ENCODE data around the gene BCHE. TPM values are rescaled to one million over a fixed set of nuclear protein-coding genes. Genes with fewer than 3 reads are reported as not detected.

BCHE gene
- total and polyA plus RNA-seq, 2 donors (not counting 3 experiments of a cell fraction or from before 2014, with no cell fraction given), result 0.27 to 0.66 TPM

GRCh38 chr3:165796701-165797100 is 40.5 kb downstream of the BCHE start:
- Histone ChIP-seq H3K4me1 (ENCODE audit: control insufficient read depth, extremely low read depth, insufficient read depth, low read length) (no peaks in the 10 kb centered on the region), H3K79me2 (ENCODE audit: control insufficient read depth, insufficient read depth, low read length) (no peaks in the 10 kb centered on the region), H3K9ac (replicated peaks; ENCODE audit: extremely low read depth, insufficient read depth, low read length) (no peak overlapping the region), H4K20me1 (replicated peaks; ENCODE audit: control insufficient read depth, extremely low read depth, insufficient read depth, low read length) (no peaks in the 10 kb centered on the region), H3K9me3 (replicated peaks; ENCODE audit: control insufficient read depth, insufficient read depth, low read length) (no peaks in the 10 kb centered on the region), H3K9me1 (replicated peaks; ENCODE audit: control insufficient read depth, extremely low read depth, insufficient read depth, low read length) (no peaks in the 10 kb centered on the region), H3K36me3 (ENCODE audit: control insufficient read depth in 2 of 2, extremely low read depth in 1 of 2, insufficient read depth in 2 of 2, low read length in 2 of 2) (no peaks in the 10 kb centered on the region), H3K4me3 (replicated peaks in 1 of 3; ENCODE audit: insufficient read depth in 1 of 3, low read depth in 1 of 3, low read length in 3 of 3) (no peak overlapping the region), H2AFZ (ENCODE audit: low read depth, low read length) (no peak overlapping the region), H3K27ac (ENCODE audit: insufficient read depth, low read depth, low read length) (no peak overlapping the region), H3K4me2 (ENCODE audit: insufficient read depth, low read length) (no peak overlapping the region), H3K27me3 (ENCODE audit: control insufficient read depth in 2 of 2, insufficient read depth in 2 of 2, low read length in 2 of 2) (no peaks in the 10 kb centered on the region)
- intact Hi-C loops (cut with micrococcal nuclease) (no loop called here), dilution Hi-C loops (cut with MboI; ENCODE audit: extremely low pct_ligation_motif_present, low sequenced_read_pairs) (no loop called here)
- BruUV-seq (replicated peaks), result no TSS peak
- DNase-seq (ENCODE audit: low read depth, low spot score) (no peak), FAIRE-seq (no peak)
- POLR2A ChIA-PET, result no interaction called here
- CTCF ChIA-PET, result no interaction called here
- TF ChIP-seq POLR2A (IDR thresholded peaks at IDR 0.05; ENCODE audit: low read depth, low read length), result no peak
- no peak for TF ChIP-seq FOS (IDR thresholded peaks at IDR 0.05; ENCODE audit: borderline replicate concordance, insufficient read depth, low read length)
- no peak for TF ChIP-seq EZH2 (IDR thresholded peaks at IDR 0.05; ENCODE audit: borderline replicate concordance, low read depth, low read length, severe bottlenecking)
- TF ChIP-seq CTCF (IDR thresholded peaks at IDR 0.05; ENCODE audit: extremely low read depth in 1 of 2, insufficient read depth in 1 of 2, low read depth in 1 of 2, low read length in 2 of 2), result no peak

GRCh38 chr3:165788531-165788930 is 48.7 kb downstream of the BCHE start:
- Histone ChIP-seq H3K9me1 (replicated peaks; ENCODE audit: control insufficient read depth, extremely low read depth, insufficient read depth, low read length) (no peaks in the 10 kb centered on the region), H3K36me3 (ENCODE audit: control insufficient read depth in 2 of 2, extremely low read depth in 1 of 2, insufficient read depth in 2 of 2, low read length in 2 of 2) (no peaks in the 10 kb centered on the region), H3K79me2 (ENCODE audit: control insufficient read depth, insufficient read depth, low read length) (no peaks in the 10 kb centered on the region), H2AFZ (ENCODE audit: low read depth, low read length) (no peak overlapping the region), H3K27ac (ENCODE audit: insufficient read depth, low read depth, low read length) (no peak overlapping the region), H3K27me3 (ENCODE audit: control insufficient read depth in 2 of 2, insufficient read depth in 2 of 2, low read length in 2 of 2) (no peaks in the 10 kb centered on the region), H3K4me1 (ENCODE audit: control insufficient read depth, extremely low read depth, insufficient read depth, low read length) (no peaks in the 10 kb centered on the region), H3K9me3 (replicated peaks; ENCODE audit: control insufficient read depth, insufficient read depth, low read length) (no peaks in the 10 kb centered on the region), H3K4me2 (ENCODE audit: insufficient read depth, low read length) (no peak overlapping the region), H4K20me1 (replicated peaks; ENCODE audit: control insufficient read depth, extremely low read depth, insufficient read depth, low read length) (no peaks in the 10 kb centered on the region), H3K9ac (replicated peaks; ENCODE audit: extremely low read depth, insufficient read depth, low read length) (no peak overlapping the region), H3K4me3 (replicated peaks in 1 of 3; ENCODE audit: insufficient read depth in 1 of 3, low read depth in 1 of 3, low read length in 3 of 3) (no peak overlapping the region)
- DNase-seq (ENCODE audit: low read depth, low spot score), result no peak
- no peak for TF ChIP-seq GATA2 (IDR thresholded peaks at IDR 0.05; ENCODE audit: insufficient read depth, insufficient read length, low read depth, low read length)
- TF ChIP-seq JUN (IDR thresholded peaks at IDR 0.05; ENCODE audit: borderline replicate concordance, insufficient read depth, insufficient read length, low read depth), result no peak
- no peak for TF ChIP-seq MAX (IDR thresholded peaks at IDR 0.05; ENCODE audit: insufficient read depth, insufficient read length)
- no peak for TF ChIP-seq FOS (IDR thresholded peaks at IDR 0.05; ENCODE audit: borderline replicate concordance, insufficient read depth, low read length)
- no peak for TF ChIP-seq POLR2A (IDR thresholded peaks at IDR 0.05; ENCODE audit: low read depth, low read length)
- no peak for TF ChIP-seq POLR2AphosphoS5 (IDR thresholded peaks at IDR 0.05; ENCODE audit: insufficient read depth, low read depth, low read length)
- TF ChIP-seq CTCF (IDR thresholded peaks at IDR 0.05; ENCODE audit: extremely low read depth in 1 of 2, insufficient read depth in 1 of 2, low read depth in 1 of 2, low read length in 2 of 2), result no peak
- TF ChIP-seq EZH2 (IDR thresholded peaks at IDR 0.05; ENCODE audit: borderline replicate concordance, low read depth, low read length, severe bottlenecking), result no peak
- TF ChIP-seq MYC (IDR thresholded peaks at IDR 0.05; ENCODE audit: low read depth, low read length), result no peak
- ChIA-PET POLR2A (no interaction called here), CTCF (no interaction called here)
- dilution Hi-C loops (cut with MboI; ENCODE audit: extremely low pct_ligation_motif_present, low sequenced_read_pairs), result no loop called here
- no peak for FAIRE-seq
- intact Hi-C loops (cut with micrococcal nuclease), result no loop called here
- BruUV-seq (replicated peaks), result no TSS peak
